Neuronal stem cell (in vitro differentiated cells): Measurements from ENCODE around the gene SPATA24.

Experiments used
- DNase-seq: peaks from one replicate; pipeline ENCODE4 v3.0.0-alpha.2; 2013; ENCODE audit warnings: low spot score
- H2AFZ ChIP-seq: one replicate; pipeline ENCODE4 v1.6.1; 2013; ENCODE audit warnings: mild to moderate bottlenecking, low read length, inconsistent platforms
- H2AK5ac ChIP-seq: 2 replicates; pipeline ENCODE4 v1.6.1; 2013; ENCODE audit warnings: low read depth, mild to moderate bottlenecking, inconsistent platforms, low read length, moderate library complexity, mixed read lengths
- H2BK120ac ChIP-seq: 2 replicates; pipeline ENCODE4 v1.6.1; 2013; ENCODE audit warnings: low read depth, mild to moderate bottlenecking, inconsistent platforms, low read length, moderate library complexity, mixed read lengths
- H2BK12ac ChIP-seq: one replicate; pipeline ENCODE4 v1.6.1; 2013; ENCODE audit warnings: low read length, inconsistent platforms
- H2BK15ac ChIP-seq: 2 replicates; pipeline ENCODE4 v1.6.1; 2013; ENCODE audit warnings: mild to moderate bottlenecking, low read length, inconsistent platforms, mixed read lengths
- H2BK5ac ChIP-seq: one replicate; pipeline ENCODE4 v1.6.1; 2013; ENCODE audit warnings: inconsistent platforms, mild to moderate bottlenecking, low read length, moderate library complexity
- H3K14ac ChIP-seq: one replicate; pipeline ENCODE4 v1.6.1; 2013; ENCODE audit warnings: low read length, inconsistent platforms
- H3K18ac ChIP-seq: 2 replicates; pipeline ENCODE4 v1.6.1; 2013; ENCODE audit warnings: low read length, inconsistent platforms
- H3K23ac ChIP-seq: 2 replicates; pipeline ENCODE4 v1.6.1; 2013; ENCODE audit warnings: low read depth, mild to moderate bottlenecking, mixed read lengths, low read length, inconsistent platforms; ENCODE audit not compliant: poor library complexity
- H3K27ac ChIP-seq: replicated peaks from 3 replicates; pipeline ENCODE4 v1.5.1; 2013; ENCODE audit warnings: low read length, inconsistent platforms
- H3K27me3 ChIP-seq, 3 experiments: 2 replicates each; pipeline ENCODE4 v1.6.1; 2013; ENCODE audit warnings: low read length in 3 of 3, mild to moderate bottlenecking in 2 of 3, inconsistent platforms in 1 of 3, low read depth in 1 of 3, mixed read lengths in 1 of 3, moderate library complexity in 1 of 3; ENCODE audit not compliant: control insufficient read depth in 3 of 3, insufficient read depth in 3 of 3
- H3K36me3 ChIP-seq, 2 donors: replicated peaks in 1 of 2; 2 replicates each; pipeline ENCODE4 v1.6.1; 2013; ENCODE audit warnings: low read length in 2 of 2; ENCODE audit not compliant: control insufficient read depth in 2 of 2, insufficient read depth in 2 of 2
- H3K4ac ChIP-seq: 2 replicates; pipeline ENCODE4 v1.6.1; 2013; ENCODE audit warnings: inconsistent platforms, mild to moderate bottlenecking, low read length, moderate library complexity
- H3K4me1 ChIP-seq, 2 donors: 1 replicate in 1 of 2; 2 replicates in 1 of 2; pipeline ENCODE4 v1.6.1; 2013; ENCODE audit warnings: low read length in 2 of 2, low read depth in 1 of 2; ENCODE audit not compliant: control insufficient read depth in 2 of 2, insufficient read depth in 1 of 2
- H3K4me2 ChIP-seq: one replicate; pipeline ENCODE4 v1.6.1; 2013; ENCODE audit warnings: mild to moderate bottlenecking, low read length, inconsistent platforms; ENCODE audit not compliant: insufficient read depth, poor library complexity, severe bottlenecking
- H3K4me3 ChIP-seq, 2 donors: 2 replicates each; pipeline ENCODE4 v1.5.1; 2013; ENCODE audit warnings: low read length in 2 of 2, mild to moderate bottlenecking in 2 of 2, inconsistent platforms in 1 of 2, moderate library complexity in 1 of 2
- H3K79me1 ChIP-seq: one replicate; pipeline ENCODE4 v1.6.1; 2013; ENCODE audit warnings: low read depth, mild to moderate bottlenecking, inconsistent platforms, low read length, moderate library complexity
- H3K9ac ChIP-seq: one replicate; pipeline ENCODE4 v1.6.1; 2013; ENCODE audit warnings: mild to moderate bottlenecking, low read depth, low read length, inconsistent platforms; ENCODE audit not compliant: poor library complexity
- H3K9me3 ChIP-seq, 2 donors: replicated peaks in 1 of 2; 2 replicates each; pipeline versions ENCODE3 to v1.6.1; 2013; ENCODE audit warnings: low read length in 2 of 2, mild to moderate bottlenecking in 2 of 2, inconsistent platforms in 1 of 2, low read depth in 1 of 2, mixed read lengths in 1 of 2, moderate library complexity in 1 of 2; ENCODE audit not compliant: control insufficient read depth in 2 of 2, insufficient read depth in 1 of 2
- H4K8ac ChIP-seq: one replicate; pipeline ENCODE4 v1.6.1; 2013; ENCODE audit warnings: low read depth, mild to moderate bottlenecking, inconsistent platforms, low read length, moderate library complexity
- H4K91ac ChIP-seq: one replicate; pipeline ENCODE4 v1.6.1; 2013; ENCODE audit warnings: low read length, low read depth, mild to moderate bottlenecking, inconsistent platforms; ENCODE audit not compliant: poor library complexity
- WGBS, 2 donors: extraction: QIAGEN DNeasy Blood & Tissue Kit; methylation state at CpG; one replicate each; pipeline ENCODE4 v1.1.7; 2013; ENCODE audit warnings: missing lambda C conversion rate in 2 of 2, mixed read lengths in 1 of 2; ENCODE audit not compliant: insufficient read length in 2 of 2, insufficient replicate concordance in 1 of 2; ENCODE audit errors: extremely low coverage in 2 of 2; 5-methylcytosine and 5-hydroxymethylcytosine counted together

The SPATA24 gene

GRCh38 chr5:139363937-139364336 is 40.0 kb downstream of the SPATA24 start:
- H3K14ac ChIP-seq = no peak overlapping the region
- no CpG with 5 or more reads among the region's 2 CpGs for WGBS, 2 donors

GRCh38 chr5:139361835-139362429 is 42.0 kb downstream of the SPATA24 start:
- Histone ChIP-seq H3K27me3 (no peaks in the 10 kb centered on the region), H3K14ac (no peak overlapping the region), H3K4me1 (no peaks in the 10 kb centered on the region), H4K91ac (no peak overlapping the region), H2BK15ac (no peak overlapping the region), H2BK12ac (no peak overlapping the region), H3K36me3 (peaks cover 16 to 84% of the 10 kb centered on the region in 2 donors), H4K8ac (no peak overlapping the region), H3K4ac (no peak overlapping the region), H2BK5ac (no peak overlapping the region), H3K27ac (no peak overlapping the region), H3K4me3 (no peak overlapping the region), H2BK120ac (no peak overlapping the region), H3K79me1 (peaks cover 6% of the 10 kb centered on the region), H2AK5ac (no peak overlapping the region), H3K9ac (no peak overlapping the region), H3K18ac (no peak overlapping the region), H3K4me2 (no peak overlapping the region), H3K9me3 (no peaks in the 10 kb centered on the region), H2AFZ (no peak overlapping the region), H3K23ac (no peak overlapping the region)
- WGBS, 2 donors = no CpG with 5 or more reads among the region's 6 CpGs
- no peak for DNase-seq

More at GRCh38 chr5:139363937-139364336, 40.0 kb downstream of the SPATA24 start:
- no peaks in the 10 kb centered on the region for H3K4me1 ChIP-seq
- H2BK15ac ChIP-seq = no peak overlapping the region
- no peak overlapping the region for H3K4me3 ChIP-seq
- H3K9ac ChIP-seq = no peak overlapping the region
- no peak overlapping the region for H3K27ac ChIP-seq
- no peak overlapping the region for H2BK5ac ChIP-seq
- H3K36me3 ChIP-seq = peaks cover 18 to 81% of the 10 kb centered on the region in 2 donors
- no peak overlapping the region for H2AFZ ChIP-seq
- no peak overlapping the region for H2BK12ac ChIP-seq
- no peaks in the 10 kb centered on the region for H3K9me3 ChIP-seq
- H3K27me3 ChIP-seq = no peaks in the 10 kb centered on the region
- no peak overlapping the region for H3K23ac ChIP-seq
- H3K4ac ChIP-seq = no peak overlapping the region
- DNase-seq = no peak
- H3K4me2 ChIP-seq = no peak overlapping the region
- peaks cover 5% of the 10 kb centered on the region for H3K79me1 ChIP-seq
- H2BK120ac ChIP-seq = no peak overlapping the region
- H3K18ac ChIP-seq = no peak overlapping the region
- H2AK5ac ChIP-seq = no peak overlapping the region
- no peak overlapping the region for H4K8ac ChIP-seq
- no peak overlapping the region for H4K91ac ChIP-seq

- H3K4me1 ChIP-seq = no peaks in the 10 kb centered on the region
- no peak overlapping the region for H4K91ac ChIP-seq
- H2BK5ac ChIP-seq = no peak overlapping the region
- DNase-seq = no peak
- peaks cover 9% of the 10 kb centered on the region for H3K79me1 ChIP-seq
- no peak overlapping the region for H3K4me3 ChIP-seq
- no peak overlapping the region for H2BK15ac ChIP-seq
- no peak overlapping the region for H2BK120ac ChIP-seq
- H3K23ac ChIP-seq = no peak overlapping the region
- H2AK5ac ChIP-seq = no peak overlapping the region
- no peaks in the 10 kb centered on the region for H3K27me3 ChIP-seq
- H3K9ac ChIP-seq = no peak overlapping the region
- H3K14ac ChIP-seq = no peak overlapping the region
- no CpG with 5 or more reads among the region's 4 CpGs for WGBS, 2 donors
- no peak overlapping the region for H3K4ac ChIP-seq
- H3K36me3 ChIP-seq = peaks cover 9 to 76% of the 10 kb centered on the region in 2 donors
- no peaks in the 10 kb centered on the region for H3K9me3 ChIP-seq
- no peak overlapping the region for H3K4me2 ChIP-seq
- no peak overlapping the region for H2BK12ac ChIP-seq
- no peak overlapping the region for H4K8ac ChIP-seq
- no peak overlapping the region for H2AFZ ChIP-seq
- H3K18ac ChIP-seq = no peak overlapping the region
- H3K27ac ChIP-seq = no peak overlapping the region
These were observed 43.5 kb downstream of the SPATA24 start for GRCh38 chr5:139360384-139360783.

GRCh38 chr5:139358064-139358463 is 45.8 kb downstream of the SPATA24 start:
- Histone ChIP-seq H3K23ac (no peak overlapping the region), H2BK5ac (no peak overlapping the region), H2BK12ac (no peak overlapping the region), H3K18ac (no peak overlapping the region), H3K4me1 (no peaks in the 10 kb centered on the region), H2BK120ac (no peak overlapping the region), H2AK5ac (no peak overlapping the region), H4K8ac (no peak overlapping the region), H3K27ac (no peak overlapping the region), H3K4me2 (no peak overlapping the region), H3K14ac (no peak overlapping the region), H3K36me3 (peaks cover 2 to 75% of the 10 kb centered on the region in 2 donors), H3K79me1 (peaks cover 9% of the 10 kb centered on the region), H3K4ac (no peak overlapping the region), H3K4me3 (no peak overlapping the region), H2AFZ (no peak overlapping the region), H2BK15ac (no peak overlapping the region), H3K9ac (no peak overlapping the region), H3K27me3 (no peaks in the 10 kb centered on the region), H3K9me3 (peaks cover 0 to 13% of the 10 kb centered on the region in 2 donors), H4K91ac (no peak overlapping the region)
- no peak for DNase-seq
